ENCODE data around the gene ROR2.

ROR2 gene

GRCh38 chr9:91809581-91810285, 140.3 kb downstream of the ROR2 start:
- H3K4me3 ChIP-seq (replicated peaks; ENCODE audit: low read depth, low read length): no peak overlapping the region
- TF ChIP-seq, protein P1, sequence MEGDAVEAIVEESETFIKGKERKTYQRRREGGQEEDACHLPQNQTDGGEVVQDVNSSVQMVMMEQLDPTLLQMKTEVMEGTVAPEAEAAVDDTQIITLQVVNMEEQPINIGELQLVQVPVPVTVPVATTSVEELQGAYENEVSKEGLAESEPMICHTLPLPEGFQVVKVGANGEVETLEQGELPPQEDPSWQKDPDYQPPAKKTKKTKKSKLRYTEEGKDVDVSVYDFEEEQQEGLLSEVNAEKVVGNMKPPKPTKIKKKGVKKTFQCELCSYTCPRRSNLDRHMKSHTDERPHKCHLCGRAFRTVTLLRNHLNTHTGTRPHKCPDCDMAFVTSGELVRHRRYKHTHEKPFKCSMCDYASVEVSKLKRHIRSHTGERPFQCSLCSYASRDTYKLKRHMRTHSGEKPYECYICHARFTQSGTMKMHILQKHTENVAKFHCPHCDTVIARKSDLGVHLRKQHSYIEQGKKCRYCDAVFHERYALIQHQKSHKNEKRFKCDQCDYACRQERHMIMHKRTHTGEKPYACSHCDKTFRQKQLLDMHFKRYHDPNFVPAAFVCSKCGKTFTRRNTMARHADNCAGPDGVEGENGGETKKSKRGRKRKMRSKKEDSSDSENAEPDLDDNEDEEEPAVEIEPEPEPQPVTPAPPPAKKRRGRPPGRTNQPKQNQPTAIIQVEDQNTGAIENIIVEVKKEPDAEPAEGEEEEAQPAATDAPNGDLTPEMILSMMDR (IDR thresholded peaks at IDR 0.05; ENCODE audit: low read depth, low read length, missing control alignments): no peak
- DNase-seq (ENCODE audit: extremely low read depth, low read depth): no peak

DNA sequence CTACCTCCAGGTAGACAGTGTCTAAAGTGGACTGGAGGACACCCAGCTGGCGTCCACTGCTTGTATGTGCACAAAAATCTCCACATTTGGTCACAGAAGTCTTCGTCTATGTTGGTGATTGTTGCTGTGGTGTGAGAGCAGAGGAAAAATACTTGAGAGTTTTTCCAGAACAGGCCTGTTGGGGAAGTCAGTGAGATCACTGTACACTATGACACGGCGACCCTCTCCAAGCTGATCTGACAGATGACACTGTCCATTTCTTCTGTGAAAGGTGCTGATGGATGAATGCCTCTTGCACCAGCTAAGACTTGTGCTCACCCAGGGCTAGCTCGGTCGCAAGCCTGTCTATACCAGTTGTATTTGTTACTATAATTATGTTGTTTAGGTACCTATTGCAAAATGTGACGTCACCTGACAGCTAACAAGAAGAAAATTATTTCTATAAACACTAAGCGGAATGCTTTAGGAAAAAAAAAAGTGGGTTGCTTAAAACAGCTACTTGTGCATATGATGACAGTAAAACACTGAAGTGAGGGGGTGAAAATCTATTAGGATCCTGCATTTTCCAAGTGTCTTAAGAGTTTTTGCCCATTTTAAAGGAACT, 142.3 kb downstream of the ROR2 start:
- no peak for DNase-seq (ENCODE audit: extremely low read depth, low read depth)
- TF ChIP-seq, protein P1 (IDR thresholded peaks at IDR 0.05; ENCODE audit: low read depth, low read length, missing control alignments): no peak
- no peak overlapping the region for H3K4me3 ChIP-seq (replicated peaks; ENCODE audit: low read depth, low read length)

GRCh38 chr9:91805031-91805430, 145.0 kb downstream of the ROR2 start:
- TF ChIP-seq, protein P1 (IDR thresholded peaks at IDR 0.05; ENCODE audit: low read depth, low read length, missing control alignments): no peak
- H3K4me3 ChIP-seq (replicated peaks; ENCODE audit: low read depth, low read length): no peak overlapping the region
- no peak for DNase-seq (ENCODE audit: extremely low read depth, low read depth)

GRCh38 chr9:91803970-91804752, 145.9 kb downstream of the ROR2 start:
- TF ChIP-seq, protein P1 (IDR thresholded peaks at IDR 0.05; ENCODE audit: low read depth, low read length, missing control alignments): no peak
- no peak overlapping the region for H3K4me3 ChIP-seq (replicated peaks; ENCODE audit: low read depth, low read length)
- DNase-seq (ENCODE audit: extremely low read depth, low read depth): no peak

GRCh38 chr9:91803151-91803940, 146.7 kb downstream of the ROR2 start:
- no peak overlapping the region for H3K4me3 ChIP-seq (replicated peaks; ENCODE audit: low read depth, low read length)
- TF ChIP-seq, protein P1 (IDR thresholded peaks at IDR 0.05; ENCODE audit: low read depth, low read length, missing control alignments): no peak

DNA sequence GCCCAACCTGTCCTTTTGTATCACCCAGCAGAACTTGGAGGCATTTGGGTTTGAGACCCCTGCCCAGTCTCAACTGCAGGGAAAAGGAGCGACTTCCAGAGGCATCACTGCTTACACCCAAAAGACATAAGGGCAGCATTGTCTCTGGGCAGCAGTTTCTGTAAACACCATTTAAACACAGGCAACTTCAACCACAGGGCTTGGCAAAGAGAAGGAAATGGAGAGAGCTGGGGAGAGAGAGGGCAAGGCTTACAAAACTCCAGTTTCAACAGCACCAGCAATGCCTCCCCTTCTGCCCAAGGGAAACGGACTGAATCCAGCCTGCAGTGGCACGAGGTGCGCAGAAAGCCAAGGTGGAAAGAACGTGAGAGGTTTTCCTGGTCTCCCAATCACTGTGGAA, 147.6 kb downstream of the ROR2 start:
- TF ChIP-seq, protein P1 (IDR thresholded peaks at IDR 0.05; ENCODE audit: low read depth, low read length, missing control alignments): no peak
- no peak overlapping the region for H3K4me3 ChIP-seq (replicated peaks; ENCODE audit: low read depth, low read length)
- DNase-seq (ENCODE audit: extremely low read depth, low read depth): no peak

More at GRCh38 chr9:91803151-91803940, 146.7 kb downstream of the ROR2 start:
- no peak for DNase-seq (ENCODE audit: extremely low read depth, low read depth)

Data from HFF-Myc (cell line).